Measurements from ENCODE around the gene MEGF9. TPM values are rescaled to one million over a fixed set of nuclear protein-coding genes. Genes with fewer than 3 reads are reported as not detected.

The MEGF9 gene
- total and polyA plus RNA-seq, 4 donors, result 15.5 to 27.4 (median 19.3) TPM

DNA sequence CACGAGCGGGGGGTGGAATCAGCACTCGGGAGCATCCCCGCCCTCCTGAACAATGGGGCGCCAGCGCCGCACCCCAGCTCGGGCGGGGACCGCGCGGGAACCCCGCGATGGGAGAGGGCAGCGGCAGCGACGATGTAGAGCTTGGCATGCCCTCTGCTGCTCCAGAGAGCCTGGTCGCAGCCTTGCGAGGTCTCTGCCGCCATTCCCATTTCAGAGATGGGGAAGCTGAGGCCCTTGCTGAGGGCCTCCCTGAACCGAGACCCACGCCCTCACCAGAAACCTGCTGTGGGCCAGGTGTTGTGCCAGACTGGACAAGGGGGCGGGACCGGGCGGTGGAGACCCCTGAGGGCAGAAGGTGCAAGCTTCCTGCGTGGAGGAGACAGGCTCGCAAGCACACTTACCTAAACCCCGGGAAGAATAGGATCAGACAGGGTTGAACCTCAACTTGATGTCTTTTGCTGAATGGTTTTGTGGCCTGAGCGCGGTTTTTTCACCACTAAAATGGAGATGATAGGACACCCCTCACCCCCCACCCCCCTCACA lies 647 bp upstream of the MEGF9 start:
- H3K27me3 ChIP-seq (ENCODE audit: control insufficient read depth in 4 of 4, insufficient read depth in 4 of 4, low read length in 3 of 4), result no peaks in the 10 kb centered on the region
- peaks cover 5 to 50% (median 20%) of the 10 kb centered on the region in 4 donors for H3K4me1 ChIP-seq (ENCODE audit: control insufficient read depth in 4 of 4, insufficient read depth in 4 of 4, low read length in 3 of 4)
- peak overlapping the region in 1 of 2 donors; percentile 75 for H3K9ac ChIP-seq (ENCODE audit: low read depth in 1 of 2, low read length in 2 of 2)
- H3K27ac ChIP-seq (ENCODE audit: low read depth in 1 of 2, low read length in 2 of 2), result peak overlapping the region; percentile 71 to 86
- H3K9me3 ChIP-seq (ENCODE audit: control insufficient read depth in 4 of 4, low read length in 3 of 4), result no peaks in the 10 kb centered on the region
- no peak for DNase-seq (ENCODE audit: low spot score)
- no peaks in the 10 kb centered on the region for H3K36me3 ChIP-seq (ENCODE audit: control insufficient read depth in 4 of 4, insufficient read depth in 3 of 4, low read depth in 1 of 4, low read length in 3 of 4)
- TF ChIP-seq HNF4A (conservative IDR thresholded peaks at IDR 0.05) (no peak), JUND (IDR thresholded peaks at IDR 0.05) (no peak), ZBTB33 (IDR thresholded peaks at IDR 0.05) (no peak), EGR1 (IDR thresholded peaks at IDR 0.05; ENCODE audit: low read depth in 2 of 2) (no peak), RXRA (IDR thresholded peaks at IDR 0.05) (no peak), NR2F2 (IDR thresholded peaks at IDR 0.05) (no peak), GABPA (IDR thresholded peaks at IDR 0.05 in 1 of 2, conservative IDR thresholded peaks at IDR 0.05 in 1 of 2) (no peak), HNF4G (IDR thresholded peaks at IDR 0.05) (no peak), CTCF (IDR thresholded peaks at IDR 0.05; ENCODE audit: low read depth, low read length, missing input control) (no peak), REST (IDR thresholded peaks at IDR 0.05) (no peak), MAX (IDR thresholded peaks at IDR 0.05) (no peak), SP1 (IDR thresholded peaks at IDR 0.05) (no peak), RAD21 (IDR thresholded peaks at IDR 0.05) (no peak), FOXA1 (IDR thresholded peaks at IDR 0.05) (no peak)
- TF ChIP-seq, protein P1, sequence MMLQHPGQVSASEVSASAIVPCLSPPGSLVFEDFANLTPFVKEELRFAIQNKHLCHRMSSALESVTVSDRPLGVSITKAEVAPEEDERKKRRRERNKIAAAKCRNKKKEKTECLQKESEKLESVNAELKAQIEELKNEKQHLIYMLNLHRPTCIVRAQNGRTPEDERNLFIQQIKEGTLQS (IDR thresholded peaks at IDR 0.05), result no peak
- H3K4me3 ChIP-seq (ENCODE audit: low read depth in 1 of 3, low read length in 3 of 3), result peak overlapping the region; percentile 48 to 80 (median 77)
- 16% methylated on average over 30 of the region's 30 CpGs for WGBS
